Endothelial cell (in vitro differentiated cells): ENCODE data around the gene CDK14. TPM values are rescaled to one million over a fixed set of nuclear protein-coding genes. Genes with fewer than 3 reads are reported as not detected.

ENCODE experiments used
- DNase-seq: peaks from one replicate; pipeline ENCODE4 v3.0.0; 2021; ENCODE audit warnings: low spot score
- H3K27ac Mint-ChIP-seq: one replicate; pipeline ENCODE4 v1.8.0; 2021; ENCODE audit warnings: mixed read lengths, inconsistent platforms; ENCODE audit not compliant: unreplicated experiment
- H3K27me3 Mint-ChIP-seq: one replicate; pipeline ENCODE4 v1.8.0; 2021; ENCODE audit warnings: mild to moderate bottlenecking, moderate library complexity, mixed read lengths, inconsistent platforms; ENCODE audit not compliant: unreplicated experiment
- H3K36me3 Mint-ChIP-seq: one replicate; pipeline ENCODE4 v1.8.0; 2021; ENCODE audit warnings: mild to moderate bottlenecking, low read depth, mixed read lengths, inconsistent platforms; ENCODE audit not compliant: unreplicated experiment
- H3K4me1 Mint-ChIP-seq: one replicate; pipeline ENCODE4 v1.8.0; 2021; ENCODE audit warnings: mild to moderate bottlenecking, mixed read lengths, inconsistent platforms; ENCODE audit not compliant: unreplicated experiment
- H3K4me3 Mint-ChIP-seq: one replicate; pipeline ENCODE4 v1.8.0; 2021; ENCODE audit warnings: mild to moderate bottlenecking, mixed read lengths, inconsistent platforms; ENCODE audit not compliant: unreplicated experiment
- H3K9me3 Mint-ChIP-seq: one replicate; pipeline ENCODE4 v1.8.0; 2021; ENCODE audit warnings: mixed read lengths, inconsistent platforms; ENCODE audit not compliant: unreplicated experiment
- total RNA-seq: library from RNA; stranded (reverse); fragmentation: NEBNext Ultra II Directional; extraction: Animal tissue kit (Norgen Biotek cat#: 25700); gene quantifications from one replicate; pipeline ENCODE4 v1.2.1, GENCODE V29; 2021; ENCODE audit not compliant: unreplicated experiment
- TF ChIP-seq, protein P1 (sequence below): fragments of 200-600 bp; sonication (generic); IDR thresholded peaks from one replicate; pipeline ENCODE4 v1.5.0; 2021; ENCODE audit warnings: antibody characterized with exemption; ENCODE audit not compliant: unreplicated experiment

Gene CDK14
- total RNA-seq, 1 donor from 2014 or later = 30.2 TPM

DNA sequence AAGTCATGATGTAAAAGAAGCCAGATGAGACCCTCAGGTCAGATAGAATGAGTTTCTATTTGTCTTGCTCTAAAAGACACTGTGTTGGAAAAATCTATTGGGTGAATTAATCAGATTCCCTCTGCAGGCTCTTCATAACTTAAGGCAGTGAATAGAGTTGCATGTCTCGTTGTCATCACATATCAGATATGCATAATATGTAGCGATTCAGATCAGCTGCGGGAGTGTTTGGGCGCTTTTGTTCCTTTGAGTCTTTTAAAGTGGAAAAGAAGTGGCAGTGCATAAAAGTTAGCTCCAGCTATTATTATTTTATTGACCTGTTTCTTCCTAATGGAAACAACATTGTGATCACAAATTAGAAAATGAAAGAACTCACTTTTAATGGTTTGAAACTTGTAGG, 84.4 kb downstream of the CDK14 start:
- peaks cover 11% of the 10 kb centered on the region for H3K4me1 Mint-ChIP-seq
- H3K36me3 Mint-ChIP-seq = no peaks in the 10 kb centered on the region
- no peaks in the 10 kb centered on the region for H3K27me3 Mint-ChIP-seq
- no peaks in the 10 kb centered on the region for H3K9me3 Mint-ChIP-seq
- DNase-seq = no peak
- H3K27ac Mint-ChIP-seq = no peak overlapping the region
- no peak overlapping the region for H3K4me3 Mint-ChIP-seq
- TF ChIP-seq, protein P1, sequence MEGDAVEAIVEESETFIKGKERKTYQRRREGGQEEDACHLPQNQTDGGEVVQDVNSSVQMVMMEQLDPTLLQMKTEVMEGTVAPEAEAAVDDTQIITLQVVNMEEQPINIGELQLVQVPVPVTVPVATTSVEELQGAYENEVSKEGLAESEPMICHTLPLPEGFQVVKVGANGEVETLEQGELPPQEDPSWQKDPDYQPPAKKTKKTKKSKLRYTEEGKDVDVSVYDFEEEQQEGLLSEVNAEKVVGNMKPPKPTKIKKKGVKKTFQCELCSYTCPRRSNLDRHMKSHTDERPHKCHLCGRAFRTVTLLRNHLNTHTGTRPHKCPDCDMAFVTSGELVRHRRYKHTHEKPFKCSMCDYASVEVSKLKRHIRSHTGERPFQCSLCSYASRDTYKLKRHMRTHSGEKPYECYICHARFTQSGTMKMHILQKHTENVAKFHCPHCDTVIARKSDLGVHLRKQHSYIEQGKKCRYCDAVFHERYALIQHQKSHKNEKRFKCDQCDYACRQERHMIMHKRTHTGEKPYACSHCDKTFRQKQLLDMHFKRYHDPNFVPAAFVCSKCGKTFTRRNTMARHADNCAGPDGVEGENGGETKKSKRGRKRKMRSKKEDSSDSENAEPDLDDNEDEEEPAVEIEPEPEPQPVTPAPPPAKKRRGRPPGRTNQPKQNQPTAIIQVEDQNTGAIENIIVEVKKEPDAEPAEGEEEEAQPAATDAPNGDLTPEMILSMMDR = no peak

DNA sequence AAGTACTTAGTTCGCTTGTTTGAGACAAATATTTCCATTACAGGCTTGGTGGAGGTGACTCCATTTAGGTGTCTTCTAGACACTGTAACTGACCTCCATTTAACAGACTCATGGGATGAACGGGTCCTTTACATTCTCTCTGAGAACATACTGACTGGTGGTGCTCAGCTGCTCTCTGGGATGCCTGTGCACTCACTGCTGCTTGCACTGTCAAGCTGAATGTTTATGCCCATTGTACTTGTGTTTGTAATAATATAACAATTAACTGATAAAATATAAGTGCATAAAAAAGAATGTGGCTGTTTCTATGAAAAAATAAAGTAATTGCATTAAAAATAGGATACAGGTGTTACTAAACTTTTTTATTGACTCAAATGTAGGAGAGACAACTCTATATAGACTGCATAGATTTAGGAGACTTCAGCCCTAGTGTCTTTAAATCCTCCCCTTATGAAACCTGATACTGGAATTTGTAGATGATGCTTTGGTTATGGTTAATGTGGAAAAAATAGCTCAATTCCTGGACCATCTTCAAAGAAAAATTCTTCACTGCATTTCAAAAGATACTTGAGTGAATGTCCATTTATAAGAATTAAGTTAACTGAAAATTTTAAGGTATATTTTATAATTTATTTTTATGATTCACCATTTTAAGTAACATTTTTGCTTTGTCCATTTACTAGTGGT, 85.4 kb downstream of the CDK14 start:
- Mint-ChIP-seq H3K27ac (no peak overlapping the region), H3K4me3 (no peak overlapping the region), H3K4me1 (peaks cover 6% of the 10 kb centered on the region), H3K9me3 (no peaks in the 10 kb centered on the region), H3K36me3 (no peaks in the 10 kb centered on the region), H3K27me3 (no peaks in the 10 kb centered on the region)
- DNase-seq = no peak
- TF ChIP-seq, protein P1 = no peak

DNA sequence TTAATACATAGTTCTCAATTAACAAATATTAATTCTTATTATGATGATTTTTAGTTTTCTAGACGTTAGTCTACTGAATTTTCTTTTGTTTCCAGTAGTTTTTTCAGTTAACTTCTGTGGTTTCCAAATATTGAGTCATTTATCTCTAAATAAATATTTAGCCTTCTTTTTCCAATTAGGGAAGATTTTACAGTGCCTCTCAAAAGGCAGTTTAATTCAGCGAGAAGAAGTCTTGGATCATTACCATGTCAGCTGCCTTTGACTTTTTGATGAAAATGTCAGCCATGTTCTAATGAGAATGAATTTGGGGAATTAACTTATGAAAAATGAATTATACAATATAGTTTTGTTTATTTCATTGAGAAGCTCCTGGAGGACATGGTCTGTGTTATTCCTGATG, 90.0 kb downstream of the CDK14 start:
- no peak overlapping the region for H3K27ac Mint-ChIP-seq
- H3K4me3 Mint-ChIP-seq = no peak overlapping the region
- peaks cover 5% of the 10 kb centered on the region for H3K4me1 Mint-ChIP-seq
- TF ChIP-seq, protein P1 = no peak
- H3K9me3 Mint-ChIP-seq = no peaks in the 10 kb centered on the region
- DNase-seq = no peak
- no peaks in the 10 kb centered on the region for H3K36me3 Mint-ChIP-seq
- H3K27me3 Mint-ChIP-seq = no peaks in the 10 kb centered on the region

DNA sequence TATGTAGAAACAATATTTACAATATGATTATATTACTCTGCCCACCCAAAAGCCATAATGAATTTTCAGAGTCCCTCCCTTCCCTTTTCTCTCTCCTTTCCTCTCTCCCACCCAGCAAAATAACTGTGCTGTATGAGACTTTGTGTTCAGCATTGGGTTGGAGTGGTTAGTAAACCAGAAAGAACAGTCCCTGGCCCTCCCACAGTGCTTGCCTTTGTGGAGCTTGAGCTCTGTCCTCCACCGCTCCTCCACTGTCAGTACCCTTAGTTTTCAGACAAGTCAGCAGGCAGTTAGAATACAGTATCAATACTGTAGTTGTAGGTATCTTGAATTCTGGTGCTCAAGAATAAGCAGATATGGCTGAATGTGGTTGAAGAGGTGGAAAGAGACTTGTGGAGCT, 92.7 kb downstream of the CDK14 start:
- no peaks in the 10 kb centered on the region for H3K9me3 Mint-ChIP-seq
- H3K36me3 Mint-ChIP-seq = no peaks in the 10 kb centered on the region
- no peak for DNase-seq
- H3K4me1 Mint-ChIP-seq = peaks cover 17% of the 10 kb centered on the region
- TF ChIP-seq, protein P1 = no peak
- no peak overlapping the region for H3K4me3 Mint-ChIP-seq
- no peak overlapping the region for H3K27ac Mint-ChIP-seq
- H3K27me3 Mint-ChIP-seq = no peaks in the 10 kb centered on the region

DNA sequence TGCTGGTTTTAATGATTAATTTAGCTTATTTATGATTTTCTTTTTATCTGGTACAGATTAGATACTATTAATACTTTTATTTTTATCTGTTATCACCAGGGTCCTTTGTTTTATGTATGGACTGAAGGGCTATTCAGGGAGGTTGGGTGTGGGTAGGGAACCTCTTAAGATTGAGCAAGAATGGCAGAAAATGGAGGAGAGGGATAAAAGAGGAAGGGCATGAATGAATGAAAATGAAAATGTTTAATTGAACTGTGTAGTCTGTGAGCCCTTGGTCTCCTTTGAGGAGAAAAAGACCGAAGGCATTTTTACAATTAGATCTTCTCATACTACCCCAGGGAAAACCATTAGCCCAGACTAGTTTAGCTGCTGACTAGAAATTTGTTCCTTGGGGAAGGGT, 93.1 kb downstream of the CDK14 start:
- TF ChIP-seq, protein P1 = no peak
- no peak for DNase-seq
- H3K27me3 Mint-ChIP-seq = no peaks in the 10 kb centered on the region
- H3K9me3 Mint-ChIP-seq = no peaks in the 10 kb centered on the region
- peaks cover 20% of the 10 kb centered on the region for H3K4me1 Mint-ChIP-seq
- H3K36me3 Mint-ChIP-seq = no peaks in the 10 kb centered on the region
- no peak overlapping the region for H3K4me3 Mint-ChIP-seq
- H3K27ac Mint-ChIP-seq = no peak overlapping the region
